Ishikawa (cell line): ENCODE data around the gene SMC4.

Experiments
- CREB1 ChIP-seq: IDR thresholded peaks from 2 replicates; pipeline ENCODE4 v1.6.1; 2012; ENCODE audit warnings: low read depth
- EP300 ChIP-seq: IDR thresholded peaks from 2 replicates; pipeline ENCODE4 v1.6.1; 2012; ENCODE audit warnings: borderline replicate concordance
- FOXM1 ChIP-seq: IDR thresholded peaks from 2 replicates; pipeline ENCODE4 v1.6.1; 2012; ENCODE audit warnings: low read depth, borderline replicate concordance
- MAX ChIP-seq: IDR thresholded peaks from 2 replicates; pipeline ENCODE4 v1.6.1; 2012
- NFIC ChIP-seq: IDR thresholded peaks from 2 replicates; pipeline ENCODE4 v1.6.1; 2012
- RAD21 ChIP-seq: IDR thresholded peaks from 2 replicates; pipeline ENCODE4 v1.6.1; 2012; ENCODE audit warnings: low read depth
- REST ChIP-seq: IDR thresholded peaks from 2 replicates; pipeline ENCODE4 v1.6.1; 2012; ENCODE audit warnings: low read depth, mild to moderate bottlenecking
- TAF1 ChIP-seq: IDR thresholded peaks from 2 replicates; pipeline ENCODE4 v1.6.1; 2012; ENCODE audit warnings: low read depth, mild to moderate bottlenecking
- ZBTB7A ChIP-seq: IDR thresholded peaks from 2 replicates; pipeline ENCODE4 v1.6.1; 2012; ENCODE audit warnings: low read depth

GRCh38 chr3:160398820-160399124, 678 bp upstream of the SMC4 start:
- TF ChIP-seq RAD21 (no peak), ZBTB7A (no peak), CREB1 (no peak), EP300 (no peak), FOXM1 (no peak), TAF1 (no peak), NFIC (no peak), REST (no peak), MAX (no peak)
